GM23338 (cell line): Measurements from ENCODE around the gene PDSS2. TPM values are rescaled to one million over a fixed set of nuclear protein-coding genes. Genes with fewer than 3 reads are reported as not detected.

Source experiments
- ATAC-seq: fragments of 200-7000 bp; cut with Tn5 transposase; 3 replicates; pipeline ENCODE4 v1.9.1; 2020
- DNase-seq: peaks from one replicate; pipeline ENCODE4 v3.0.0-alpha.2; 2015; ENCODE audit warnings: low spot score
- H2AFZ ChIP-seq: fragments of 200-600 bp; sonication (generic); 2 replicates; pipeline ENCODE4 v1.8.0; 2016; ENCODE audit warnings: antibody characterized with exemption, mild to moderate bottlenecking, moderate library complexity
- H3F3A ChIP-seq: fragments of 200-600 bp; sonication (generic); replicated peaks from 2 replicates; pipeline ENCODE4 v1.8.0; 2017; ENCODE audit warnings: antibody characterized with exemption, mixed run types, low read depth
- H3K27ac ChIP-seq: fragments of 200-600 bp; sonication (generic); 2 replicates; pipeline ENCODE4 v1.6.1; 2016; ENCODE audit warnings: low read depth
- H3K27me3 ChIP-seq: fragments of 200-600 bp; sonication (generic); 2 replicates; pipeline ENCODE4 v1.8.0; 2016; ENCODE audit warnings: mild to moderate bottlenecking, mixed run types, moderate library complexity; ENCODE audit not compliant: insufficient read depth
- H3K36me3 ChIP-seq: fragments of 200-600 bp; sonication (generic); 2 replicates; pipeline ENCODE4 v1.8.0; 2016; ENCODE audit warnings: mild to moderate bottlenecking; ENCODE audit not compliant: insufficient read depth
- H3K4me1 ChIP-seq: fragments of 200-600 bp; sonication (generic); 2 replicates; pipeline ENCODE4 v1.8.0; 2016; ENCODE audit warnings: mild to moderate bottlenecking, moderate library complexity; ENCODE audit not compliant: insufficient read depth
- H3K4me2 ChIP-seq: fragments of 200-600 bp; sonication (generic); 2 replicates; pipeline ENCODE4 v1.7.1; 2017; ENCODE audit warnings: mixed run types
- H3K4me3 ChIP-seq: fragments of 200-600 bp; sonication (generic); 2 replicates; pipeline ENCODE4 v1.6.1; 2016; ENCODE audit warnings: mixed run types
- H3K79me2 ChIP-seq: fragments of 200-600 bp; sonication (generic); replicated peaks from 2 replicates; pipeline ENCODE4 v1.8.0; 2017; ENCODE audit warnings: mild to moderate bottlenecking; ENCODE audit not compliant: insufficient read depth
- H3K9me2 ChIP-seq: fragments of 200-600 bp; sonication (generic); 2 replicates; pipeline ENCODE4 v1.8.0; 2017; ENCODE audit not compliant: insufficient read depth
- H4K20me1 ChIP-seq: fragments of 200-600 bp; sonication (generic); replicated peaks from 2 replicates; pipeline ENCODE4 v1.8.0; 2017; ENCODE audit warnings: mild to moderate bottlenecking; ENCODE audit not compliant: insufficient read depth
- H3K27ac Mint-ChIP-seq: 2 replicates; pipeline ENCODE4 v1.8.0; 2020; ENCODE audit warnings: inconsistent platforms, mild to moderate bottlenecking, moderate library complexity, mixed read lengths
- H3K27me3 Mint-ChIP-seq: 3 replicates; pipeline ENCODE4 v1.8.0; 2022; ENCODE audit warnings: low read depth, mild to moderate bottlenecking, moderate library complexity, mixed read lengths, inconsistent platforms; ENCODE audit not compliant: insufficient read depth, poor library complexity
- H3K36me3 Mint-ChIP-seq: 3 replicates; pipeline ENCODE4 v1.8.0; 2021; ENCODE audit warnings: low read depth, mild to moderate bottlenecking, inconsistent platforms, moderate library complexity, mixed read lengths
- H3K4me1 Mint-ChIP-seq: 3 replicates; pipeline ENCODE4 v1.8.0; 2020; ENCODE audit warnings: mild to moderate bottlenecking, inconsistent platforms, mixed read lengths
- H3K4me3 Mint-ChIP-seq: 3 replicates; pipeline ENCODE4 v1.8.0; 2021; ENCODE audit warnings: moderate library complexity, mild to moderate bottlenecking, inconsistent platforms, mixed read lengths
- H3K9me3 Mint-ChIP-seq: 3 replicates; pipeline ENCODE4 v1.8.0; 2020; ENCODE audit warnings: moderate library complexity, mild to moderate bottlenecking, inconsistent platforms, mixed read lengths
- CREB1 ChIP-seq: fragments of 250-450 bp; sonication (Bioruptor Pico); IDR thresholded peaks from 2 replicates; pipeline ENCODE4 v1.5.0; 2020; ENCODE audit warnings: low read depth, mild to moderate bottlenecking, moderate library complexity
- EZH2 ChIP-seq: fragments of 200-600 bp; sonication (generic); IDR thresholded peaks from one replicate; pipeline ENCODE4 v1.8.0; 2017; ENCODE audit warnings: antibody characterized with exemption, mild to moderate bottlenecking, low read depth; ENCODE audit not compliant: unreplicated experiment
- EZH2phosphoT487 ChIP-seq: fragments of 200-600 bp; sonication (generic); IDR thresholded peaks from one replicate; pipeline ENCODE4 v1.8.1; 2018; ENCODE audit warnings: antibody characterized with exemption; ENCODE audit not compliant: unreplicated experiment
- JUNB ChIP-seq: IDR thresholded peaks from one replicate; pipeline ENCODE4 v1.6.1; 2016; ENCODE audit warnings: antibody characterized with exemption; ENCODE audit not compliant: unreplicated experiment
- NANOG ChIP-seq: IDR thresholded peaks from 2 replicates; pipeline ENCODE4 v1.6.1; 2016; ENCODE audit warnings: antibody characterized with exemption, borderline replicate concordance
- POLR2AphosphoS5 ChIP-seq: IDR thresholded peaks from 2 replicates; pipeline ENCODE4 v1.6.1; 2016; ENCODE audit warnings: antibody characterized with exemption, low read depth
- STAT1 ChIP-seq: IDR thresholded peaks from one replicate; pipeline ENCODE4 v1.6.1; 2016; ENCODE audit warnings: antibody characterized with exemption; ENCODE audit not compliant: unreplicated experiment
- ZNF114 ChIP-seq: fragments of 250-450 bp; sonication (Bioruptor Pico); IDR thresholded peaks from 2 replicates; pipeline ENCODE4 v1.5.0; 2020; ENCODE audit warnings: mild to moderate bottlenecking, moderate library complexity
- ZNF331 ChIP-seq: fragments of 250-450 bp; sonication (Bioruptor Pico); IDR thresholded peaks from 2 replicates; pipeline ENCODE4 v1.5.0; 2020; ENCODE audit warnings: low read depth, mild to moderate bottlenecking, moderate library complexity
- ZNF462 ChIP-seq: fragments of 250-450 bp; sonication (Bioruptor Pico); IDR thresholded peaks from 2 replicates; pipeline ENCODE4 v1.5.0; 2020; ENCODE audit warnings: mild to moderate bottlenecking, moderate library complexity
- polyA plus RNA-seq: library from polyadenylated mRNA; unstranded; fragments of >200 nt; fragmentation: Nextera tagmentation; extraction: Ambion mirVana; gene quantifications from 2 replicates; pipeline ENCODE4 v1.2.1, GENCODE V29; 2016
- total RNA-seq: library from RNA; depleted of rRNA; stranded (reverse); fragments of >200 nt; shearing (Covaris generic); gene quantifications from 2 replicates; pipeline ENCODE4 v1.2.3, GENCODE V29; 2014
- TF ChIP-seq, protein P1 (sequence below): IDR thresholded peaks from one replicate; pipeline ENCODE4 v1.6.1; 2018; ENCODE audit warnings: antibody characterized with exemption; ENCODE audit not compliant: unreplicated experiment
- TF ChIP-seq, protein P2 (sequence below), 2 experiments: fragments of 200-600 bp in 1 of 2; sonication (generic) in 1 of 2; conservative IDR thresholded peaks; 2 replicates each; pipeline versions ENCODE4 v1.5.1 to v1.6.1; 2016 to 2017; ENCODE audit warnings: antibody characterized with exemption in 2 of 2, low read depth in 2 of 2, mild to moderate bottlenecking in 2 of 2, moderate library complexity in 1 of 2
- TF ChIP-seq, protein P3 (sequence below): IDR thresholded peaks from 2 replicates; pipeline ENCODE4 v1.6.1; 2016; ENCODE audit warnings: antibody characterized with exemption

The PDSS2 gene
- total and polyA plus RNA-seq, 2 experiments from 2014 or later = 7.3 to 16.7 TPM

DNA sequence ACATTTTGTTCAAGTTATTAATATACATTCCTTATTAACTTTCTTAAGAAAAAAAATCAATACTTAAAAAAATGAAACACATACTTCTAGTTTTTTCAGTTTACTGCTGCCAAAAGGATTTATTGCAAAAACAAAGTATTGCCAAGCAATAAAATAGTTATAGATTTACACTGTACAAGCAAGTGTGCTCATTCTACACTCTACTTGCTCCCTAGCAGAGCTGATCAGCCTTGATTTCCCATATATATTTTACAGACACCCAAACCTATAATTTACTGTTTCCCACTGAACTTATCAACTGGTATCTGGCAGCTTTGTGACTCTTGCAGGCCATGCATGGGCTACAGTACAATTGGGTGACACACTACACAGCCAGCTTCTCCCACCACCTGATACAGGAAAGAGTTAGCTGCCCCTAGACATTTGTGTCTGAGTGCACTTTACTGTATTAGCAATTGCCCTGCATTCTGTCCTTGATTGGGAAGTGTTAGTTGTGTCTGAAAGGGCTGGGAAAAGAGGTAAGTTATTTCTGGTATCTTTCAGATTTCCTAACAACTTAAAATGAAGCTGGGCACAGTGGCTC lies 188.1 kb downstream of the PDSS2 start:
- peaks cover 8% of the 10 kb centered on the region for H3K4me1 Mint-ChIP-seq
- H3K27me3 ChIP-seq = no peaks in the 10 kb centered on the region
- no peaks in the 10 kb centered on the region for H3K36me3 Mint-ChIP-seq
- H3K79me2 ChIP-seq = no peaks in the 10 kb centered on the region
- H3K27ac Mint-ChIP-seq = no peak overlapping the region
- H3K4me3 Mint-ChIP-seq = no peak overlapping the region
- H3K36me3 ChIP-seq = no peaks in the 10 kb centered on the region
- no peak overlapping the region for H3K4me2 ChIP-seq
- H4K20me1 ChIP-seq = no peaks in the 10 kb centered on the region
- ATAC-seq = no peak
- no peak overlapping the region for H3K4me3 ChIP-seq
- no peaks in the 10 kb centered on the region for H3F3A ChIP-seq
- H3K27me3 Mint-ChIP-seq = no peaks in the 10 kb centered on the region
- H2AFZ ChIP-seq = no peak overlapping the region
- H3K9me2 ChIP-seq = no peaks in the 10 kb centered on the region
- H3K4me1 ChIP-seq = peaks cover 10% of the 10 kb centered on the region; the same call in 1 of the 2 replicates
- H3K27ac ChIP-seq = no peak overlapping the region
- H3K9me3 Mint-ChIP-seq = no peaks in the 10 kb centered on the region
- TF ChIP-seq EZH2phosphoT487 (no peak), ZNF114 (CRISPR knock-in tag) (no peak), CREB1 (CRISPR knock-in tag) (no peak), STAT1 (no peak), ZNF331 (CRISPR knock-in tag) (no peak), ZNF462 (CRISPR knock-in tag) (no peak), POLR2AphosphoS5 (no peak), JUNB (no peak), NANOG (no peak), EZH2 (no peak)
- TF ChIP-seq, protein P1, sequence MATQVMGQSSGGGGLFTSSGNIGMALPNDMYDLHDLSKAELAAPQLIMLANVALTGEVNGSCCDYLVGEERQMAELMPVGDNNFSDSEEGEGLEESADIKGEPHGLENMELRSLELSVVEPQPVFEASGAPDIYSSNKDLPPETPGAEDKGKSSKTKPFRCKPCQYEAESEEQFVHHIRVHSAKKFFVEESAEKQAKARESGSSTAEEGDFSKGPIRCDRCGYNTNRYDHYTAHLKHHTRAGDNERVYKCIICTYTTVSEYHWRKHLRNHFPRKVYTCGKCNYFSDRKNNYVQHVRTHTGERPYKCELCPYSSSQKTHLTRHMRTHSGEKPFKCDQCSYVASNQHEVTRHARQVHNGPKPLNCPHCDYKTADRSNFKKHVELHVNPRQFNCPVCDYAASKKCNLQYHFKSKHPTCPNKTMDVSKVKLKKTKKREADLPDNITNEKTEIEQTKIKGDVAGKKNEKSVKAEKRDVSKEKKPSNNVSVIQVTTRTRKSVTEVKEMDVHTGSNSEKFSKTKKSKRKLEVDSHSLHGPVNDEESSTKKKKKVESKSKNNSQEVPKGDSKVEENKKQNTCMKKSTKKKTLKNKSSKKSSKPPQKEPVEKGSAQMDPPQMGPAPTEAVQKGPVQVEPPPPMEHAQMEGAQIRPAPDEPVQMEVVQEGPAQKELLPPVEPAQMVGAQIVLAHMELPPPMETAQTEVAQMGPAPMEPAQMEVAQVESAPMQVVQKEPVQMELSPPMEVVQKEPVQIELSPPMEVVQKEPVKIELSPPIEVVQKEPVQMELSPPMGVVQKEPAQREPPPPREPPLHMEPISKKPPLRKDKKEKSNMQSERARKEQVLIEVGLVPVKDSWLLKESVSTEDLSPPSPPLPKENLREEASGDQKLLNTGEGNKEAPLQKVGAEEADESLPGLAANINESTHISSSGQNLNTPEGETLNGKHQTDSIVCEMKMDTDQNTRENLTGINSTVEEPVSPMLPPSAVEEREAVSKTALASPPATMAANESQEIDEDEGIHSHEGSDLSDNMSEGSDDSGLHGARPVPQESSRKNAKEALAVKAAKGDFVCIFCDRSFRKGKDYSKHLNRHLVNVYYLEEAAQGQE = no peak
- TF ChIP-seq, protein P2, sequence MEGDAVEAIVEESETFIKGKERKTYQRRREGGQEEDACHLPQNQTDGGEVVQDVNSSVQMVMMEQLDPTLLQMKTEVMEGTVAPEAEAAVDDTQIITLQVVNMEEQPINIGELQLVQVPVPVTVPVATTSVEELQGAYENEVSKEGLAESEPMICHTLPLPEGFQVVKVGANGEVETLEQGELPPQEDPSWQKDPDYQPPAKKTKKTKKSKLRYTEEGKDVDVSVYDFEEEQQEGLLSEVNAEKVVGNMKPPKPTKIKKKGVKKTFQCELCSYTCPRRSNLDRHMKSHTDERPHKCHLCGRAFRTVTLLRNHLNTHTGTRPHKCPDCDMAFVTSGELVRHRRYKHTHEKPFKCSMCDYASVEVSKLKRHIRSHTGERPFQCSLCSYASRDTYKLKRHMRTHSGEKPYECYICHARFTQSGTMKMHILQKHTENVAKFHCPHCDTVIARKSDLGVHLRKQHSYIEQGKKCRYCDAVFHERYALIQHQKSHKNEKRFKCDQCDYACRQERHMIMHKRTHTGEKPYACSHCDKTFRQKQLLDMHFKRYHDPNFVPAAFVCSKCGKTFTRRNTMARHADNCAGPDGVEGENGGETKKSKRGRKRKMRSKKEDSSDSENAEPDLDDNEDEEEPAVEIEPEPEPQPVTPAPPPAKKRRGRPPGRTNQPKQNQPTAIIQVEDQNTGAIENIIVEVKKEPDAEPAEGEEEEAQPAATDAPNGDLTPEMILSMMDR (conservative IDR thresholded peaks at IDR 0.05; ENCODE audit: low read depth in 2 of 2) = no peak
- TF ChIP-seq, protein P3, sequence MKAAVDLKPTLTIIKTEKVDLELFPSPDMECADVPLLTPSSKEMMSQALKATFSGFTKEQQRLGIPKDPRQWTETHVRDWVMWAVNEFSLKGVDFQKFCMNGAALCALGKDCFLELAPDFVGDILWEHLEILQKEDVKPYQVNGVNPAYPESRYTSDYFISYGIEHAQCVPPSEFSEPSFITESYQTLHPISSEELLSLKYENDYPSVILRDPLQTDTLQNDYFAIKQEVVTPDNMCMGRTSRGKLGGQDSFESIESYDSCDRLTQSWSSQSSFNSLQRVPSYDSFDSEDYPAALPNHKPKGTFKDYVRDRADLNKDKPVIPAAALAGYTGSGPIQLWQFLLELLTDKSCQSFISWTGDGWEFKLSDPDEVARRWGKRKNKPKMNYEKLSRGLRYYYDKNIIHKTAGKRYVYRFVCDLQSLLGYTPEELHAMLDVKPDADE = no peak
- DNase-seq = no peak
